ENCODE data around the gene KDR.

DNA sequence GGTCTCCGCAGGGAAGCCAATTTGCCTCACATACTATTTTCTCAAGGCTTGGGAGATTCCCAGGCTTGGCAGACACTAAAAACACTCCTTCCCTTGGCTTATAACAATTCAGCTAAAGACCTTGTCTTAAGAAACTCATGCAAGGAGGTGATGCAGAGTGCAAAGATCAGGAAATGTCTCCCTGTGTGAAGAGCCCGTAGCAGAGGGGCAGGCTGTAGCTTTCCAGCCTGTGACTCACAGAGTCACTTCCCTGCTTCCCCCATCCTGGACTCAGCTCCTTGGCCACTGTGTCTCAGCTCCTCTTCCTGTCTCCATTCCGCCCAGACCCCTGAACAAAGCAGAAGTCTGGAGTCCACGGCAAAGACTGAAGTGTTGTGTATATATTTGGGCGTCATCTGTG is 56.1 kb downstream of the KDR start:
- TF ChIP-seq, protein P1, sequence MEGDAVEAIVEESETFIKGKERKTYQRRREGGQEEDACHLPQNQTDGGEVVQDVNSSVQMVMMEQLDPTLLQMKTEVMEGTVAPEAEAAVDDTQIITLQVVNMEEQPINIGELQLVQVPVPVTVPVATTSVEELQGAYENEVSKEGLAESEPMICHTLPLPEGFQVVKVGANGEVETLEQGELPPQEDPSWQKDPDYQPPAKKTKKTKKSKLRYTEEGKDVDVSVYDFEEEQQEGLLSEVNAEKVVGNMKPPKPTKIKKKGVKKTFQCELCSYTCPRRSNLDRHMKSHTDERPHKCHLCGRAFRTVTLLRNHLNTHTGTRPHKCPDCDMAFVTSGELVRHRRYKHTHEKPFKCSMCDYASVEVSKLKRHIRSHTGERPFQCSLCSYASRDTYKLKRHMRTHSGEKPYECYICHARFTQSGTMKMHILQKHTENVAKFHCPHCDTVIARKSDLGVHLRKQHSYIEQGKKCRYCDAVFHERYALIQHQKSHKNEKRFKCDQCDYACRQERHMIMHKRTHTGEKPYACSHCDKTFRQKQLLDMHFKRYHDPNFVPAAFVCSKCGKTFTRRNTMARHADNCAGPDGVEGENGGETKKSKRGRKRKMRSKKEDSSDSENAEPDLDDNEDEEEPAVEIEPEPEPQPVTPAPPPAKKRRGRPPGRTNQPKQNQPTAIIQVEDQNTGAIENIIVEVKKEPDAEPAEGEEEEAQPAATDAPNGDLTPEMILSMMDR (IDR thresholded peaks at IDR 0.05), result no peak
- TF ChIP-seq POLR2A (IDR thresholded peaks at IDR 0.05), result no peak

Data from heart left ventricle (tissue), 13 donors.